Retinal pigment epithelial cell (primary cell): ENCODE results near the gene CD36.

ENCODE experiments used
- DNase-seq: peaks from one replicate; pipeline ENCODE4 v3.0.0-alpha.2; 2010; ENCODE audit warnings: low read depth
- H3K4me3 ChIP-seq: 2 replicates; pipeline ENCODE4 v1.5.1; 2011; ENCODE audit warnings: mild to moderate bottlenecking, low read length, control low read depth, moderate library complexity
- TF ChIP-seq, protein P1 (sequence below): conservative IDR thresholded peaks from 2 replicates; pipeline ENCODE4 v1.5.1; 2011; ENCODE audit warnings: low read depth, low read length, control low read depth, inconsistent platforms

The CD36 gene

DNA sequence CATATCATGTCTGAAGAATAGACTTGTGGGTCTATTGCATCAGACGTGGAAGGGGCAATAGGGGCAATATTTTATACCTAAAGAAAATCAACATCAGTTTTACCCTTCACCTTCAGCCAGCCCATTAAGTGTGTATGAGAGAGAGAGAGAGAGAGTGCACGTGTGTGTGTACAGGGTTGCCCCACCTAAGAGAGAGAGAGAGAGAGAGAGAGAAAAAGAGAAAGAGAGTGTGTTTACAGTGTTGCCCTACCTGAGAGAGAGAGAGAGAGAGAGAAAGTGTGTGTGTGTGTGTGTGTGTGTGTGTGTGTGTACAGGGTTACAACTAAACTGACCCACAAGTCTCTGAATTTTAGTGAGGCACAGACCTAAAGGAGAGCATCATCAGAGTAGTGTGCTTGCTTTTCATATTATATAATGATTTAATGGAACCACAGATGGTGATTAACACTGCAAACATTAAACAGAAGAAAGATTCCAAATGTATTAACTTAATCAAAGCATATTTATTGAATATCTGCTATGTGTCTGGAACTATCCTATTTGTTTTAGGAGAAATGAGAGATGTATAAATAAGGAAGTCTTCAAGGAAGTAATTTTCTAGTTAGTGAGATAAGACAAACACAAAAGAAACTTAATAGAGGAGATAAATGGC lies 66.8 kb downstream of the CD36 start:
- no peak overlapping the region for H3K4me3 ChIP-seq
- TF ChIP-seq, protein P1, sequence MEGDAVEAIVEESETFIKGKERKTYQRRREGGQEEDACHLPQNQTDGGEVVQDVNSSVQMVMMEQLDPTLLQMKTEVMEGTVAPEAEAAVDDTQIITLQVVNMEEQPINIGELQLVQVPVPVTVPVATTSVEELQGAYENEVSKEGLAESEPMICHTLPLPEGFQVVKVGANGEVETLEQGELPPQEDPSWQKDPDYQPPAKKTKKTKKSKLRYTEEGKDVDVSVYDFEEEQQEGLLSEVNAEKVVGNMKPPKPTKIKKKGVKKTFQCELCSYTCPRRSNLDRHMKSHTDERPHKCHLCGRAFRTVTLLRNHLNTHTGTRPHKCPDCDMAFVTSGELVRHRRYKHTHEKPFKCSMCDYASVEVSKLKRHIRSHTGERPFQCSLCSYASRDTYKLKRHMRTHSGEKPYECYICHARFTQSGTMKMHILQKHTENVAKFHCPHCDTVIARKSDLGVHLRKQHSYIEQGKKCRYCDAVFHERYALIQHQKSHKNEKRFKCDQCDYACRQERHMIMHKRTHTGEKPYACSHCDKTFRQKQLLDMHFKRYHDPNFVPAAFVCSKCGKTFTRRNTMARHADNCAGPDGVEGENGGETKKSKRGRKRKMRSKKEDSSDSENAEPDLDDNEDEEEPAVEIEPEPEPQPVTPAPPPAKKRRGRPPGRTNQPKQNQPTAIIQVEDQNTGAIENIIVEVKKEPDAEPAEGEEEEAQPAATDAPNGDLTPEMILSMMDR, result no peak
- no peak for DNase-seq

DNA sequence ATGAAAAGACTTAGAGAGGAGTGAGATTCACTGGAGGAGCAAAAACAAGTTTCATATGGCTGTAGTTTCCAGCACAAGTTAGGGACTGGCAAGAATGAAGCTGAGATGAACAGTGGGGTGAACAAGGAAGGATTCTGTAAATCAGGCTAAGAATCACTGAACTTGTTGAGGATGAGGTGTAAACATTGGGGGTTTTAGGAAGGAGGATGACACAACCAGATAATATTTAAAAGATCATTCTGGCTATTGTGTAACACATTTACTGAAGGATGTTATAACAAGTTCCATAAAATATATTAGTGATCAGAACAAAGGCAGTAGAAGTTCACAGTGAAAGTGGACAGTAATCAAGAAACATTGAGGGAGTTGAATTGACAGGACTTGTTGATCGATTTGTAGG lies 68.9 kb downstream of the CD36 start:
- TF ChIP-seq, protein P1, result no peak
- H3K4me3 ChIP-seq, result no peak overlapping the region
- DNase-seq, result no peak

DNA sequence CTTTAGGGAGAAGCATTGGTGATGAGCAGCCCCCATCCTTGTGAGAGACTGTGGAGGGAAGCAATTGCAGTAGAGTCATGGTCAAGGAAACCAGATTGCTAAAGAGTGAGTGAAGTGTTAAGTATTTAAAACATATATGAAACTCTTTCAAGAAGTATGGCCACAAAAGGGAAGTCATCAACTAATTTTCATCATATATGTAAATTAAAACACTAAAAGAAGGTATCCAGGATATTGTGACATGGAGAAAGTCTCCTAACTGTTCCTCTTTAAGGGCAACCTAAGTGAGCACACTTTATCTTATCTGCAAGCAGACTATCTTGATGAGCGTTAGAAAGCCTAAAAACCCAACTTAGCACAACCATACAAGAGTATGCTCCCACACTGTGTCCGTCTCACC lies 69.7 kb downstream of the CD36 start:
- no peak for DNase-seq
- TF ChIP-seq, protein P1, result no peak

DNA sequence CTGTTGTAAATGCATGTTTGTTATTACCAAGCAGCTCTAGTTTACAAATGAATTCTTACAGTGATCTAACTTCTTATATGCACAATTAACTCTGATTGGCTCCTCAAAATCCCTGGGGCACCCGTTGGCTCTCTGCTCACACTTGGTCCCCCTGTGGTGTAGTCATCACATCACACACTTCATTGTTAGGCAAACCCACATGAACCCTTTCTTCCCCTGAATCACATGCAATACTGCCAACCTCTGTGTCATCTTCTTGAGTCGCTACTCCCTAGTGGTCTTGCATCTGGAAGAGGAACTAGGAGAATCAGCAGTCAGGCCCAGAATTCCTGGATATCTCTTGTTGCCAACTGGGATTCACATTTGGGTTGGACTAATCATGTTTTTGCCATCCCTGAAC lies 73.1 kb downstream of the CD36 start:
- no peak overlapping the region for H3K4me3 ChIP-seq
- TF ChIP-seq, protein P1, result no peak
- DNase-seq, result no peak

More for the DNA sequence above, 69.7 kb downstream of the CD36 start:
- H3K4me3 ChIP-seq, result no peak overlapping the region

DNA sequence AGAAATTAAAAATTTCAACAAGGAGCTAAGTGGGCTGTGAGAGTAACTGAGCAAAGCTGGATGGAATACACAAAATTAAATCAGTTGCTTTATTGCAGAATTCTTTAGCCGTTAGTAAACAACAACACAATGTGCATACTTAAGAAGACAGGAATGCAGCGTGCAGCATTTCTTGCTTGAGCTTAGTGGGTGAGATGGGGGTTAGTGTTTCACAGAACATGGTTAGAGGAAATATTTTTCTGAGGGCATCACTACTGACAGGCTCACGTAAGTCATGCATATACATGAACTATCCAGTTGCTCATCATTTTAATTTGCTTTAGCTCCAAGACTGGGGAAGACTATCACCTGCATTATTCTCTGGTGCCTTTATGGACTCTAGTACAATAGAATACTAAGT lies 80.8 kb downstream of the CD36 start:
- TF ChIP-seq, protein P1, result no peak
- H3K4me3 ChIP-seq, result no peak overlapping the region
- no peak for DNase-seq

DNA sequence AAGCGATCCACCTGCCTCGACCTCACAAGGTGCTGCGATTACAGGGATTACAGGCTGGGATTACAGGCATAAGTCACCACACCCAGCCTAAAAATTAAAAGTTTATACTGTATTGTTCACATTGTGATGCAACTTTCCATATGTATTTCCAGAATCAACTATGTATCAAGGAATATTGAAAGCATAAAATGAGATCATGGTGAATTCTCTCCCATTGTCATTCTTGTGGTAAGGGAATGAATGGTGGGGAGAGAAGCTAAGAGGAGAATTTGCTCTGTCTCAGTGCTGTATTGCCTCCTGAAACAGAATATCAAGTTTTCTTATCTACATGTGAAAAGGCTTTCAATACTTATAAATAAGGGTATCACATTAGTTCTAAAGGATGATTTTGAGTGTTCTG lies 81.7 kb downstream of the CD36 start:
- no peak overlapping the region for H3K4me3 ChIP-seq
- no peak for DNase-seq
- TF ChIP-seq, protein P1, result no peak

DNA sequence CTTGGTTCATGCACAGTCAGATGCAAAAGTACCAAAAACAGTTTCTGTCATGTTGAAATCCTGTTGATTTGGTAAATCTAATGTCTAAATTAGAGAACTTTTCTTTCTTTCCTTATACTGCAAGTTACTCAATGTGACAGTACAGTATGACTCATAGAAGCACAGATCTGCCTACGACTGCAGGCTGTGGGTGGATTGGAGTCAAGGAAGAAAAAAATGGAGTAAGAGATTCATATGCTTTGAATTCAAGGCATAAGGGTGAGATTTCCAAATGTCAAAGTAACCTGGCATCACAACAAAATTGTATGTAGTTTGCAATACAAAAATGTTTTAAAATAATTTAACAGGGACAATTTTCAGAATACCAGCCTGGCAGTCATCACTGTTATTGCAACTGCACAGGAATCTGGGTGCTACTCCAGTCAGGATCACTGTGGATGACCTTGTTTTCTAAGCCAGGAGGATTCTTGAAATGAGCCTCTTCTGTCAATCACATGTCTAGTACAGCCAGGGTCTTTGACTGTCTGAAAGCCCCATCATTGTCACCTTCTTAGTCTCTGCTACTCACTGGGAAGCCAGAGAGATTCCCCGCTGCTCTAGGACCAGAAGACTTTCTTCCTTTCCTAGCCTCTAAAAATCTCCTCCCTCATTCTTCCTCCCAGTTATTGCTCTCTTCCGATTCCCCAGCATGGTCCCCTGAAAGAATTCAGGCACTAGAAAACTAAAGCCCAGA lies 83.6 kb downstream of the CD36 start:
- H3K4me3 ChIP-seq, result no peak overlapping the region
- DNase-seq, result peak; percentile 72
- TF ChIP-seq, protein P1, result no peak
